ENCODE results near the gene FGFR1OP2.
"Not testable (repeated sequence)": the region's sequence is repeated elsewhere in the genome, so short reads cannot be mapped to it uniquely, and the experiment has no call there.

The FGFR1OP2 gene

GRCh38 chr12:26937863-26938700, at the start of gene FGFR1OP2, which contains the start of gene INTS13:
Gene FGFR1OP2 (plus strand): TSS chr12:26938470. CDS start chr12:26954159, 15,689 bp downstream.
Gene INTS13 (minus strand): TSS chr12:26937981. CDS start chr12:26936803, 1,178 bp downstream.
- DNase-seq (ENCODE audit: low read depth in 2 of 3, low spot score in 2 of 3), result peak; percentile 85 to 93 (median 89)

GRCh38 chr12:26890784-26891183, 47.5 kb upstream of the FGFR1OP2 start:
- no peak for DNase-seq (ENCODE audit: low read depth in 2 of 3, low spot score in 2 of 3)

DNA sequence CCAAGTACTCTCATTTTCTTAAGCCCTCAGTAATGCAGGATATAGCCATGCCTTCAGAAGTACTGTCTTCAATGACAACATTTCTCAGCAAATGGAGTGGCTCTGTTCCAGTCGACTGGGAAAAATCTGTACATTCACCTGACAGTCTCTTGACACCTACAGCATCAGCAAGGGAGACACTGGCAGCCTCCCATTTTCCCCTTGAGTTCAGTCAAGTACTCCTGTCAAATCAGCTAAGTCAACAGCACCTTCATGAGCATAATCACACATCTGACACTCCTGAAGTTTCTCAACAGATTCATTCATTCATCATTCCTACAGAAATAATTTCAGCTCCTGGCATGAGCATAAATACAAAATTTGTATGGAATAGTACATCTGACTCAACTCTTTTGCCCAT, 46.6 kb upstream of the FGFR1OP2 start:
- DNase-seq (ENCODE audit: low read depth in 2 of 3, low spot score in 2 of 3), result no peak

- DNase-seq (ENCODE audit: low read depth in 2 of 3, low spot score in 2 of 3), result no peak
Observed at GRCh38 chr12:26895672-26896071, 42.6 kb upstream of the FGFR1OP2 start.

GRCh38 chr12:26896913-26897312, 41.4 kb upstream of the FGFR1OP2 start:
- DNase-seq (ENCODE audit: low read depth in 2 of 3, low spot score in 2 of 3), result no peak

DNA sequence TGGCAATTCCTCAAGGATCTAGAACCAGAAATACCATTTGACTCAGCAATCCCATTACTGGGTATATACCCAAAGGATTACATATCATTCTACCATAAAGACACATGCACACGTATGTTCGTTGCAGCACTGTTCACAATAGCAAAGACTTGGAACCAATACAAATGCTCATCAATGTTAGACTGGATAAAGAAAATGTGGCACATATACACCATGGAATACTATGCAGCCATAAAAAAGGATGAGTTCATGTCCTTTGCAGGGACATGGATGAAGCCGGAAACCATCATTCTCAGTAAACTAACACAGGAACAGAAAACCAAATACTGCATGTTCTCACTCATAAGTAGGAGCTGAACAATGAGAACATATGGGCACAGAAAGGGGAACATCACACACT, 34.9 kb upstream of the FGFR1OP2 start:
- not testable (repeated sequence) for DNase-seq (ENCODE audit: low read depth in 2 of 3, low spot score in 2 of 3)

DNA sequence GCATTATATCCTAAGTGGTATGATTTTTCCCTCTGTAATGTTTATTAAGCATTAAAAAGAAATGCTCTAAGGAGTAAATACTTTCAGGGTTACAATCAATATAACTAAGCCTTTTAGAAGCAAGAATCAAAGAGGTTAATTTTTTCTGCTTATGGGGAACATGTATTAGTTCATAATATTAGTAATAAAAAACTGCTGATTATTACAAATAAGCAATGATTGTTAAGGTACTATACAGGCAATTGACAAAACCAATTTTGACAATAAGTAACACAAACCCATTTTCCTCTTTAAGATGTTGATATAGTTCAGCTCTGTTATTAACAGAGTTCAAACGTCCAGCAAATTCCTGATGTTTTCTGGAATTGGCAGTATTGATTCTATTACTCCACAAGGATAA, 32.2 kb upstream of the FGFR1OP2 start:
- no peak for DNase-seq (ENCODE audit: low read depth in 2 of 3, low spot score in 2 of 3)

GRCh38 chr12:26906704-26907103, 31.6 kb upstream of the FGFR1OP2 start:
- DNase-seq (ENCODE audit: low read depth in 2 of 3, low spot score in 2 of 3), result no peak

- DNase-seq (ENCODE audit: low read depth in 2 of 3, low spot score in 2 of 3), result no peak
Observed at GRCh38 chr12:26918321-26919215, 19.7 kb upstream of the FGFR1OP2 start.

GRCh38 chr12:26919216-26919555, 19.1 kb upstream of the FGFR1OP2 start:
- DNase-seq (ENCODE audit: low read depth in 2 of 3, low spot score in 2 of 3), result no peak

DNA sequence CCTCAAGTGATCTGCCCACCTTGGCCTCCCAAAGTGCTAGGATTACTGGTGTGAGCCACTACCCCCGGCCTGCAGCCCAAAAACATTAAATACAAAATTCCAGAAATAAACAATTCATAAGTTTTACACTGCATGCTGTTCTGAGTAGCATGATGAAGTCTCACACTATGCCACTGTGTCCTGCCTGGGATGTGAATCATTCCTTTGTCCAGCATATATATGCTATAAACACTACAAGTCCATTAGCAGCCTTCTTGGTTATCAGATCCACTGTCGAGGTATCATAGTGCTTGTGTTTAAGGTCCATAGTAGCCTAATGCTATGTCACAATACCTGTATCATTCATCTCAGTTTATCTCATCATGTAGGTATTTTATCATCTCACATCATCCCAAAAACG, 16.4 kb upstream of the FGFR1OP2 start:
- DNase-seq (ENCODE audit: low read depth in 2 of 3, low spot score in 2 of 3), result no peak

DNA sequence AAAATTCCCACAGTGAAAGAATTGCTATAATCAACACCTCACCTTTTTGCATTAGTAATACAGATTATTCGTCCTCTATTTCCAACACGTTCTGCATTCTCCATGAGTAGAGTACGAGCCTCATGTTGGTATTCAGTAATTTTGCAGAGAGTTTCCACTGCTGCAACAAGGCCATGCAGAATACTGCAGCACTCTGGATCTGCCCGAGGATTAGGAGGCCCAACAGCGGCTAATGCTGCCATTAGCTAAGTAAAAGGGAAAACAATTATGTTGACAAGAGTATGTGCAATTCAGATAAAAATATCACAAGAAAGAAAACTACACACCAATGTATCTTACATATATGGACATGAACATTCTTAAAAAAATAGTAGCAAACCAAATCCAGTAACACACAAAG, 9.6 kb upstream of the FGFR1OP2 start:
- DNase-seq (ENCODE audit: low read depth in 2 of 3, low spot score in 2 of 3), result no peak

- no peak for DNase-seq (ENCODE audit: low read depth in 2 of 3, low spot score in 2 of 3)
Observed at GRCh38 chr12:26929590-26929989, 8.7 kb upstream of the FGFR1OP2 start.

DNA sequence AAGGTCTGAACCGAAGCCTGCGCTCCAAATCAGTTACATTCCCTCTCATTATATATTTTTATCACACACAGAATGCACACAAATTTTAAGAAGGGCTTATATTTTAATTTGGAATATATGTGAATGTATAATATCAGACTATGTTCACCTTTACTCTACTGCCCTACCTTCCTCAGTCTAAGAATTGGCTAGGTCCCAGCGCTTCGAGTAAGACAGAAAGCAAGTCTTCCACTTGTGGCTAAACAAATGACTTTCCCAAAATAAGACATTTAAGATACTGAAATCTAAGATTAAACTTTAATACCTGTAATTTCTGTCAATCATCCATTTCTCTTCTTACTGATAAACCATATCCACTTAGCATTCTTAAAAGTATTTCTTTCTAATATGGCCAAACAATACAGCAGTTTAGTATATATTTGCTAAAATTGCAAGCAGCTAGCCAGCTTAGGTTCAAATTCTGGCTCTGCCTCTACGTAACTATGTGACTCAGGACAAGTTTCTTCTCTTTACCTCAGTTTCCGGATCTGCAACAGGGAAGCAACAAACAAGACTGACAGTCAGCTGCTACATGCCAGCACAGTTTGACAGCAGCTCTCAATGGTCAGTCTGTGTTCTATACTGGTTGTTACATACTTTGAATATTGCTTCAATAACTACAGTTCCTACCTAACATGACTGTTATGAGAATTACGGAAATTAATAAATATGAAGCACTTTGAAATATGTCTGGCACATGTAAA, 2.5 kb upstream of the FGFR1OP2 start:
- no peak for DNase-seq (ENCODE audit: low read depth in 2 of 3, low spot score in 2 of 3)

- no peak for DNase-seq (ENCODE audit: low read depth in 2 of 3, low spot score in 2 of 3)
Observed at GRCh38 chr12:26936559-26937442, 1.5 kb upstream of the FGFR1OP2 start.

DNA sequence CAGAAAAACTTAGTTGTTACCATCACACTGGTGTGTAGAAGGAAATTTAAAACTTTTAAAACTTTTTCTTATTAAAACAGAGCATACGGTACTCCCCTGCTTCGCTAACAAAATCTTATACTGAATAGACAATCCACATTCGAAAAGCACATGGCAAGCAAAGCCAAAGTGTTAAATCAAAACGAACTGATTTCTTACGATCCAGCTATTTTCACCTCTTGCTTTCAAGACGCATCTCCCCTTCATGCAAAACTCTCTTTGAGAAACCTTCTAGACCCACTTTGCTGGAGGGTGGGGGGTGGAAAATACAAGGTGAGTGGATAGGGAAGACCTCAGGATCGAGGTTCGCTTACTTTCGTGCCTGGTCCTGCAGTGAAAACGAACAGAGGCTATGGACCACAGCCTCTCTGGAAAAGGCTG, 817 bp upstream of the FGFR1OP2 start:
- DNase-seq (ENCODE audit: low read depth in 2 of 3, low spot score in 2 of 3), result no peak

GRCh38 chr12:26938701-26939062, 412 bp downstream of the FGFR1OP2 start:
- no peak for DNase-seq (ENCODE audit: low read depth in 2 of 3, low spot score in 2 of 3)

DNA sequence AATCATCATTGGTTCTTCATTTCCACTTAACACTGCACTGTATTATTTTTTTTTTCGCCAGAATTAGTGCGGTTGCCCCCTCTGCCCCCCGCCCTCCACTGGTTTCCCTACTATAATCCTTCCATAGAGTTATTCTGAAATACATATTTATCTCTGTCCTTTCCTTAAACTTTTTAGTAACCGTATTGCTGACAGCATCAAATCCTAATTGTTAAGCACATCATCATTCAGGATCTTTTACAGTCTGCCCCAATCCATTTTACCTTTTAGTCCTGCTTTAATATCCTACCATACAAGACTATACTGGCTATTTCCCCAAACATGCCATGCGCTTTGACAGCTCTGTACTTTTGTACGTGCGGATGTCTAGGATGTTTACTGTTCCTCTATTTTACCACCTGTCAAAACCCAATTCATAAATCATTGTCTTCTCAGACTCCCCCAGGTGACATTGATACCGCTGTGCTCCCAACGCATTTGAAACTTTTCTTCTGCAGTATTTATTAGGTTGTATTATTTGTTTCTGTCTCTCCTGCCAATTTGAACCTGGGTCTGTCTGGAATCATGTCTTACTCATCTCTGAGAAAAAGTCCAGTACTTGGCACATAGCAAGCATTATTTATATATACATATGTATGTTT, 1.0 kb downstream of the FGFR1OP2 start:
- no peak for DNase-seq (ENCODE audit: low read depth in 2 of 3, low spot score in 2 of 3)

GRCh38 chr12:26939953-26940352, 1.7 kb downstream of the FGFR1OP2 start:
- no peak for DNase-seq (ENCODE audit: low read depth in 2 of 3, low spot score in 2 of 3)
